SH-SY5Y (cell line): ENCODE measurements around the gene EID3.

ENCODE experiments used
- GATA2 ChIP-seq: IDR thresholded peaks from 2 replicates; pipeline ENCODE4 v1.6.1; 2011; ENCODE audit warnings: mild to moderate bottlenecking, low read depth, low read length
- GATA3 ChIP-seq: IDR thresholded peaks from 2 replicates; pipeline ENCODE4 v1.6.1; 2011; ENCODE audit warnings: low read depth, mild to moderate bottlenecking, low read length, moderate library complexity

The EID3 gene

GRCh38 chr12:104315326-104316224, 12.0 kb downstream of the EID3 start:
- no peak for TF ChIP-seq GATA3
- TF ChIP-seq GATA2 = no peak

- TF ChIP-seq GATA3 (no peak), GATA2 (no peak)
Measured at GRCh38 chr12:104316936-104317335, 13.4 kb downstream of the EID3 start.

GRCh38 chr12:104317538-104318210, 14.1 kb downstream of the EID3 start:
- no peak for TF ChIP-seq GATA2
- TF ChIP-seq GATA3 = no peak

DNA sequence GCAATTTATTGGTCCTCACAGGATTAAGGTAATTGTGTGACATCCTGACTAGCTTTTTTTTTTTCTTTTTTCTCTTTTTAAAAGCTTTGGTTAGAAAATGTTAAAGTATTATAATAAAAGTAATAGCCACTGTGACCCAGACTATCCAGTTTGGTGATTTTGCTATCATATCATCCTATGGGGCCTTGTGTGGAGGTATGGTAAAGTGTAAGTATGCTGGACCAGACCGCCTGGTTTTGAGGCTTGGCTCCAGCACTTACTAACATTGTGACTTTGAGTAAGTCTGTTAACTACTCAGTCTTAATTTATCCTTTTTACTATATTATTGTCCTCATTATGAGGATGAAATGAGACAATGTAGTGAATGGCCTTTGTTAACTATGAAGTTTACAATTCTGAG, 15.5 kb downstream of the EID3 start:
- TF ChIP-seq GATA2 = no peak
- TF ChIP-seq GATA3 = no peak

- TF ChIP-seq GATA3 (no peak), GATA2 (no peak)
Measured at GRCh38 chr12:104319918-104320626, 16.5 kb downstream of the EID3 start.

DNA sequence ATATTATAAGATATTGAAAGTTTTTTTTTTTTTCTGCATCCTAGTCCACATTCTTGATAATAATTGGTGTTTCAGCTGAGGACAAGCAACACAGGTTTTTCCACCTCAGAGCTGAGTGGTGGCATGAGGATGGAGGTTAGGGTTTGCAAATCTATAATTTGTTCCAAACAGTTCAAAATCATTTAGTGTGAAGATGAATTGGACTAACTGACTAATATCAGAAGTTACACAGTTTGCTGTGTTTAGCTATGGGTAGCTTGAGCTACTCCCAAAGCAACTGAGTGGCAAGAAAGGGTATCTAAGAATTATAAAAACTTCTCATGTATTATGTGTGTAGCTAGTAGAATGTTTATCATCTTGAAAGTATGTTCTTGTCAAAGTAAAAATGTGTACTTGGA, 17.1 kb downstream of the EID3 start:
- TF ChIP-seq GATA3 = no peak
- TF ChIP-seq GATA2 = no peak

DNA sequence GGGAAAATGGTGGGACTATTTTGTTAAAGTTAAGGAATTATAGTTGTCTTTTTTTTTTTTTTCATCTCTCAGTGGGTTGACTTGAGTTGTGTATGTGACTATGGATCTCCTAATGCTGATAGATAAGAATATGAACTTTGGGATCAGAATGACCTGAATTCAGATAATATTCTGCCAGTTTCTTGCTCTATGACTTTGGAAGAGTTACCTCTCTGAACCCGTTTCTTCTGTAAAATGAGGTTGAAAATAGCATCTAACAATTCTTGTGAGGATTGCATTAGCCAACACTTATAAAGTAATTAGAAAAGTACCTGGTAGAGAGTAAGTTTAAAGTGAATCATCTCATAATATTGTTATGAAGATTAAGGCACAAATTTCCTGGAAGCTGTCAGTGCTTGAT, 18.4 kb downstream of the EID3 start:
- no peak for TF ChIP-seq GATA2
- no peak for TF ChIP-seq GATA3

- no peak for TF ChIP-seq GATA3
- TF ChIP-seq GATA2 = no peak
Measured at GRCh38 chr12:104323899-104324298, 20.4 kb downstream of the EID3 start.

GRCh38 chr12:104328790-104329189, 25.3 kb downstream of the EID3 start:
- no peak for TF ChIP-seq GATA3
- no peak for TF ChIP-seq GATA2

- no peak for TF ChIP-seq GATA3
- no peak for TF ChIP-seq GATA2
Measured at GRCh38 chr12:104329707-104330532, 26.4 kb downstream of the EID3 start.

- TF ChIP-seq GATA2 (no peak), GATA3 (no peak)
Measured at GRCh38 chr12:104331376-104331775, 27.8 kb downstream of the EID3 start.

DNA sequence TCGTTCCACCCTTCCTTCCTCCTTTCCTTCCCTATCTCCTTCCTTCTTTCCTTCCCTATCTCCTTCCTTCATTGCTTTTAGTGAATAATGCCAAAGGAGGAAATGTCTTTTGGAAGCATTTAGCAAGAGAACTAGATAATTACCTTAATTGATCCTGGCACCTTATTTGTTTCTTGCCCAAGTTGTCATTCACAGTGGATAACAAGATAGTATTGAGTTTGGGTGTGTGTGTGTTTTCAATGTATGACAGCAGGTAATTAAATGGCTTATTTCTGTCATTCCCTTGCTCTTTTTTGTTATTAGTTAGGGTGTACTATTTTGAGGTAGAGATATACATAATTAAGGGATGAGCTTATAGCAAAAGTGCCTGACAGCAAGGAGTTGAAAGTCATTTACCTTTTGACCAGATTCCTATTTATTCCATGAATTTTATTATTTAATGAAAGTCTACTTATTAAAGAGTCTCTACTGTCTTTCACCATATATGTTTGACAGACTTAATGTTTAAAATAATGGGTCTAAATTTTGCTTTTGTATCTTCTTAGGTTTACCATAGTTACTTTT, 30.2 kb downstream of the EID3 start:
- TF ChIP-seq GATA2 (no peak), GATA3 (no peak)

- TF ChIP-seq GATA2 = no peak
- TF ChIP-seq GATA3 = no peak
Measured at GRCh38 chr12:104334581-104334980, 31.0 kb downstream of the EID3 start.
